Medulla oblongata (tissue), 1 donor: Measurements from ENCODE around the gene PAN3.

Source experiments
- DNase-seq: peaks from one replicate; pipeline ENCODE4 v3.0.0-alpha.2; 2015; ENCODE audit errors: extremely low spot score

The PAN3 gene

GRCh38 chr13:28219408-28220099 is 81.2 kb downstream of the PAN3 start:
- DNase-seq: no peak

GRCh38 chr13:28220166-28220565 is 81.8 kb downstream of the PAN3 start:
- DNase-seq: no peak

GRCh38 chr13:28229522-28230411 is 91.4 kb downstream of the PAN3 start:
- DNase-seq: no peak

GRCh38 chr13:28231642-28232041 is 93.3 kb downstream of the PAN3 start:
- DNase-seq: no peak

- DNase-seq: no peak
These were observed 99.6 kb downstream of the PAN3 start for GRCh38 chr13:28237944-28238343.

DNA sequence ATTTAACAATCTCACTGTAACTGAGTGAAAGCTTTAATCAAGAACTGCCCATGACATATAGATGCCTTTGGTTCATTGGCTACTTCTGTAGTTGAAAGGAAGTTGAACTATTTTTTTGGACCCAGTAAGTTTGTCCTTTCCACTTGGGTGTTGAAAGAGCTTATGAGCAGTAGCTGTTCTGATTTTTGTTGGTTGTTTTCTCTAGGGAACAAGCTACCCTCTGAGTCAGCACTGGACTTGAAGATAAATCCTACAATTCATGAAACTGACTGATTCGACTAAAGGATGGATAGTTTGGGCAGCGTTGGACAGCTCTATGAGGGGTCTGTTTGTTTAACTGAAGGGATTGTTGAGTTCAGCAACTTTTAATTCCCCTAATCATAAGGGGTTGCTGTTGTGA is 101.0 kb downstream of the PAN3 start:
- DNase-seq: peak; percentile 12

GRCh38 chr13:28245465-28245864 is 107.1 kb downstream of the PAN3 start:
- no peak for DNase-seq

GRCh38 chr13:28246891-28247290 is 108.5 kb downstream of the PAN3 start:
- DNase-seq: no peak

- no peak for DNase-seq
These were observed 109.7 kb downstream of the PAN3 start for GRCh38 chr13:28248080-28248479.

DNA sequence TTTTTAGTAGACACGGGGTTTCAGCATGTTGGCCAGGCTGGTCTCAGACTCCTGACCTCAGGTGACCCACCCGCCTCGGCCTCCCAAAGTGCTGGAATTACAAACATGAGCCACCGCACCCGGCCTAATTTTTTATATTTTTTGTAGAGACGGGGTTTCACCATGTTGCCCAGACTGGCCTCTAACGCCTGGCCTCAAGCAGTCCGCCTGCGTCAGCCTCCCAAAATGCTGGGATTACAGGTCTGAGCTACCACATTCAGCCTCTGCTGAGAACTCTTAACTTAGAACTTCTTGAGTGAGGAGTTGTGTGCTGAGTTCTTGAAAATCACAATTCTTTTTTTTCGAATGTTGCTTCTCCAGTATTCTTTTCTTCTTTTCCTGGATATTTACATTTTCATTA is 112.2 kb downstream of the PAN3 start:
- no peak for DNase-seq

DNA sequence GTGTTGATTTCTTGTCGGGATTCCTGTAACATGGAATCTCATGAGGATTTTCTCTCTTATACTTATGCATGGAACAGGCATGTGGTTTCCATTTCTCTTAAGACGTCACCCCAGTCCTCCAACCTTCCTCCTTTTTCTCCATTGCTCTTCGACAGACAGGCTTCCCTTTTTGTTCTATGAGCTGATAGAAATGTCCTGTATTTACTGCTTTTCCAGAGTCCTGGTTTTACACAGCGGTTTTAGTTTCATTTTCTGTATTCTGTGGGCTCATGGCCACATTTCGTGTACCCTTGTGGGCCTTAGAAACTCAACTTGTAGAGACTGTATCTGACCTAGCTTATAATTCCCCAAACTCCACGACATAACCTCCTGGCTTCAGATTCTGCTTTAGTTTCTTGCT is 113.1 kb downstream of the PAN3 start:
- peak; percentile 6 for DNase-seq

DNA sequence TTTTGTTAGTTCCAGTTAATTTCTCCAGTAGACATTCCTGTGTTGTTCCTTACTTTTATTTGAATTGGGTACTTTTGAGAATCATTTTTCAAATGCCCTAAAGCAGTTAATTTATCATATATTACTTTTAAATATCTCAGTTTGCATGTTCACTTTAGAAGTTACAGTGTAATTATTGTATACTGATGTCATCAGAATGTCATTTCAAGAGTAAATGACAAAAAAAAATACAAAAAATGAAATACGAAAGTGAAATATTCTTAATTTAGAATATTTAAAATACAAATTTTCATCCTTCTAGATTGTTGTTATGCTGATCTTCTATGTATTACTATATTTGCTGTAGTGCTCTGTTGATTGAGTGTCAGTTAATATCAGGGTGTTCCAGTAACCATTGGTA is 114.2 kb downstream of the PAN3 start:
- no peak for DNase-seq

- DNase-seq: no peak
These were observed 119.0 kb downstream of the PAN3 start for GRCh38 chr13:28257305-28257704.

- DNase-seq: no peak
These were observed 120.1 kb downstream of the PAN3 start for GRCh38 chr13:28258417-28258816.

DNA sequence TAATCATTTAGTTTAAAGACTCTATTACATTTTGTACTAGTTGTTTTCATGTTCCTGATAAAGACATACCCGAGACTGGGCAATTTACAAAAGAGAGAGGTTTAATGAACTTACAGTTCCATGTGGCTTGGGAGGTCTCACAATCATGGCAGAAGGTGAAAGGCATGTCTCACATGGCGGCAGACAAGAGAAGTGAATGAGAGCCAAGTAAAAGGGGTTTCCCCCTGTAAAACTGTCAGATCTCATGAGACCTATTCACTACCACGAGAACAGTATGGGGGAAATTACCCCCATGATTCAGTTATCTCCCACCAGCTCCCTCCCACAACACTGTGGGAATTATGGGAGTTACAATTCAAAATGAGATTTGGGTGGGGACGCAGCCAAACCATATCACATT is 129.2 kb downstream of the PAN3 start:
- DNase-seq: no peak

DNA sequence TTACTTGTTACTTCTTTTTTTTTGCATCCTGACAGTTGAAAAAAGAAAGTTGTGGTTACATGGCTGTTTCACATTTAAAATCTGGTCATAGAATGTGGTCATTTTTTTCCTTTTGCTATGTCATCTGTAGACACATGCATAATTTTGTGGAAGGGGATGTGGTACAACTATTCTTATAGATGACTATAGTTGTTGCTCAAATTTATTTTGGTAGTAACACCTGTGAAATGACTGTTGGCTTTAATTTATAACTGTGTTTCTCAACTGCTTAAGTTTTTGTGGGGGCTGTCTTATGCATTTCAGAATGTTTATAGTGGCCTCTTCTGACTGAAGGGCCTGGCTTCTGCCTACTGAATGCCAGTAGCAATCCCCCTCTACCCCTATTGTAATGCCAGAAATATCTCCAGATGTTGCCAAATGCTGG is 130.5 kb downstream of the PAN3 start:
- DNase-seq: no peak

DNA sequence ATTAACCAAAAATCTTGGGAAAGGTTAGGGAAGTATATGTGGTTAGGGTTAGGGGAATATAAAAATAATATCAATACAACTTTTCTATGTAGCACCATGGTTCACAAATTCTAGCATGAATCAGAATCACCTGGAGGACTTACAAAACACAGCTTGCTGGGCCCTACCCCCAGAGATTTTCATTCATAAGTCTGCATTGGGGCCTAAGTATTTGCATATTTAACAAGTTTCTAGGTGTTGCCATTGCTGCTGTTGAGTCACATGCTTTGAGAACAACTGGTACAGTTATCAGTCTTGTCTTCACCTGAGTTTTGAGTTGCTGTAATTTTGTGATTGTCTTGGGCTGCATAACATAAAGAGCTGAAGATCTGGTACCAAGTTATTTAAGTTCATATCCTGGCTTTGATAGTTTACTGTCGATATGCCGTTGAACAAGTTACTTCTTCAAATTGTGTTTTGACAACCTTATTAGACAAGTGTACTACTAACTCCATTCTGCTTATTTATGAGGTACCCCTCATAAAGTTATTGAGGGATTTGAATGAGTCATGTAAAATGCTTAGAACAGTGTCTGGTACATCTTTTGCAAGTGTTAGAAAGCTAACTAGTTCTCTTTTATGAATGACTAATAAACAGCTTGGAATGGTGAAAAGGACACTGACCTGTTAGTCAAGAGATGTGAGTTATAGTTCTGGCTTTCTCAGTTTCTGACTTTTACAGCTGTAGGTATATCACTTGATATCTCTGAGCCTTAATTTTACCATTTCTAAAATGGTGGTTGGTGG is 132.9 kb downstream of the PAN3 start:
- no peak for DNase-seq

- no peak for DNase-seq
These were observed 135.6 kb downstream of the PAN3 start for GRCh38 chr13:28273919-28274318.

GRCh38 chr13:28282451-28282850 is 144.1 kb downstream of the PAN3 start:
- no peak for DNase-seq

GRCh38 chr13:28283600-28283999 is 145.3 kb downstream of the PAN3 start:
- no peak for DNase-seq

GRCh38 chr13:28286263-28286662 is 147.9 kb downstream of the PAN3 start:
- DNase-seq: no peak

DNA sequence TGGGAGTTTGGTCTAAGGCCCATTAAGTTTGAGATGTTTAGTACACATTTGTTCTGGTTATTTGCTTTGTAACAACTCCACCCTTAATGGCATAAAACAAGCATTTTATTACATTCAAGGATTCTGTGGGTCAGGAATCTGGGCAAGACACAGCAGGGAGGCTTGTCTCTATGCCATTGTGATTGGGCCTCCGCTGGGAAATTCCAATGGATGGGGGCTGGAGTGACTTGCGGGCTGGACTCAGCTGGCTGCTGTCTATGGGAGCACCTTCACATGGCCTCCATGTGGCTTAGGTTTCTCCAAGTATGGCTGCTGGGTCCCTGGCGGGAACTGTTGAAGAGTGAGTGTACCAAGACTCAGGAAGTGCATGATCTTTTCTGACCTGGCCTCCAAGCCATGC is 159.0 kb downstream of the PAN3 start:
- DNase-seq: no peak
